Gastroesophageal sphincter (tissue), 3 donors: Measurements from ENCODE around the gene SORCS1.

Experiments used
- POLR2A ChIP-seq, 2 donors: fragments of 450-650 bp; IDR thresholded peaks; one replicate each; pipeline ENCODE4 v1.6.1; 2017; ENCODE audit warnings: antibody characterized with exemption in 2 of 2, mild to moderate bottlenecking in 2 of 2, moderate library complexity in 1 of 2
- TF ChIP-seq, protein P1 (sequence below), 4 experiments: fragments of 200-600 bp in 2 of 4; fragments of 450-650 bp in 2 of 4; sonication (generic) in 1 of 4; IDR thresholded peaks; one replicate each; pipeline ENCODE4 v1.5.1; 2017 to 2019; ENCODE audit warnings: antibody characterized with exemption in 4 of 4, mild to moderate bottlenecking in 2 of 4, moderate library complexity in 2 of 4

DNA sequence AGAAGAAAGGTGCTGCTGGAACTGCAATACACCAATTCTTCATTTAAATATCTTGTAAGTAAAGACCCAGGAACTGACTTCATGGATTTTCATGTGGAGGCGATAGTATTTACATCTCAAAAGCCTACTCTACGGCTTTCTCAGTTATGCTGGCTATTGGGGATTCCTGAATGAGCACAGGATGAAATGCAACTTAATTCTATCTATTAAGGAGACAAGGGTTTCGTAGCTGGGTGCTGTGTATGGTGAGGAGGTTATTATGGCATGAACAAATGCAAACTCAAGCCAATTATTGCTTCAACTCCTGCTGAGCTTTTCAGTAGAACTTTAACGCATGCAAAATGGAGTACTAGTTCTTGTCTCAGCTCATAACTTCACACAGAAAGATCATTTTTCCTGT is 251.2 kb downstream of the SORCS1 start:
- TF ChIP-seq POLR2A (IDR thresholded peaks at IDR 0.05) = no peak
- TF ChIP-seq, protein P1, sequence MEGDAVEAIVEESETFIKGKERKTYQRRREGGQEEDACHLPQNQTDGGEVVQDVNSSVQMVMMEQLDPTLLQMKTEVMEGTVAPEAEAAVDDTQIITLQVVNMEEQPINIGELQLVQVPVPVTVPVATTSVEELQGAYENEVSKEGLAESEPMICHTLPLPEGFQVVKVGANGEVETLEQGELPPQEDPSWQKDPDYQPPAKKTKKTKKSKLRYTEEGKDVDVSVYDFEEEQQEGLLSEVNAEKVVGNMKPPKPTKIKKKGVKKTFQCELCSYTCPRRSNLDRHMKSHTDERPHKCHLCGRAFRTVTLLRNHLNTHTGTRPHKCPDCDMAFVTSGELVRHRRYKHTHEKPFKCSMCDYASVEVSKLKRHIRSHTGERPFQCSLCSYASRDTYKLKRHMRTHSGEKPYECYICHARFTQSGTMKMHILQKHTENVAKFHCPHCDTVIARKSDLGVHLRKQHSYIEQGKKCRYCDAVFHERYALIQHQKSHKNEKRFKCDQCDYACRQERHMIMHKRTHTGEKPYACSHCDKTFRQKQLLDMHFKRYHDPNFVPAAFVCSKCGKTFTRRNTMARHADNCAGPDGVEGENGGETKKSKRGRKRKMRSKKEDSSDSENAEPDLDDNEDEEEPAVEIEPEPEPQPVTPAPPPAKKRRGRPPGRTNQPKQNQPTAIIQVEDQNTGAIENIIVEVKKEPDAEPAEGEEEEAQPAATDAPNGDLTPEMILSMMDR (IDR thresholded peaks at IDR 0.05) = no peak
